HG03159 (cell line): ENCODE results near the gene SMARCD1.
"Not testable (repeated sequence)": the region's sequence is repeated elsewhere in the genome, so short reads cannot be mapped to it uniquely, and the experiment has no call there.

ENCODE experiments used
- ATAC-seq: cut with Tn5 transposase; IDR thresholded peaks from one replicate; pipeline ENCODE4 v1.9.1; 2021; ENCODE audit warnings: mild to moderate bottlenecking, moderate library complexity; ENCODE audit not compliant: unreplicated experiment

The SMARCD1 gene

DNA sequence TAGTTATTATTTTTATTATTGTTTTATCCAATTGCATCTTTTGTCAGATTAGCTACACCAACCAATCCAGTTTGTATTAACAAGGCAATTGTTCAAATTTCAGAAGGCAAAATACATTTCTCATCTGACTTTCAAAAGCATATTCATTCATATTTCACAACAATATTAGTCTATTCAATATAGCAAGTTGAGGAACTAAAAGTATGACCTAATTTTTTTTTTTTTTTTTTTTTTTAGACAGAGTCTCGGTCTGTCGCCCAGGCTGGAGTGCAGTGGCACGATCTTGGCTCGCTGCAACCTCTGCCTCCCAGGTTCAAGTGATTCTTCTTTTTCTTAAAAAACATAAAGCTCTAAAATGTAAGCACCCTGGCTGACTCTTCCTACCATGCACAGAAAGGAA, 44.1 kb downstream of the SMARCD1 start:
- no peak for ATAC-seq

DNA sequence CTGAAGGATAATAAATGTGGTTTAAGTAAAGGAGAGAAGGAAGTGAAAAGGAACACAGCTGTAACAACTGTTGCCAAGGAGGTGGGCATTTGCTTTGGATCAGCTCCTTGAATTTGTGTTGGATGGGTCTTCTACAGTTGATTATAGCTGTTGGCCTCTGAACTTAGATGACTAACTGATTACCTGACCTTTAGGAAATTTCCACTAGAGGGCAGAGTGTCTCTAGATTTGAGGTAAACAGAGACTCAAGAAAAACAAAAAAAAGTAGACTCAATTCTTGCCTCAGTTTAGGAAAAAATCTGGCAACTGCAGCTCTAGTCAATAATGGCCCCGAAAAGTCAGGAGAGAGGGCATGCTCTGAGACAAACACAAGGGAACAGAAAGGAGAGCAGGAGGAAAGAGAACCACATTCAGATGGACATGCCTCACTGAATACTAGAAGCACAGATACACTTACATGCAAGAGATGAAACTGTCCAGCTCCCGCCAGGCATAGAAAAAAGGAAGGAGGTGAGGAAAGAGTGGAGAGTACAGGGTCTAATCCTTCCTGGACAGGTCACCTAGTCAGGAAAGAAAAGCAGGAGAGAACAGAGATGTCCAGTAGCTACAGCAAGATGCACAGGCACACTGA, 47.5 kb downstream of the SMARCD1 start:
- ATAC-seq: no peak

DNA sequence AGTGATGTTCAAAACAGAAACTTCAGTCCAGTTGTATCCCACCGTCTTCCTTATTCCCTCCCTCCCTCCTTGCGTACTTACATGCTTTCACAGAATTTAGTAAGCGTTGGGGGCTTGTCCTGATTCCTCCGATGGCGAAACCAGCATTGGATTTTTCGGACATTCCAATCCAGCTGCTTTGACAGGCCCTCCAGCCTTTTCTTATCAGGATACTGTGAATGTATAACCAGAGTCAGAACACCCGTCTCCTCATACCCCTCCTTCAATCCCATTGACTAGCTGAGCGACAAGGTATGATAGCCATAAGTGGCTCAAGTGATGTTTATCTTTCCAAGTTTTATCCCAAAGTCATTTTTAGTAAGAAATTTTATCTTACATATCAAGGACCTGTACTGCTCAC, 57.9 kb downstream of the SMARCD1 start:
- ATAC-seq: no peak

DNA sequence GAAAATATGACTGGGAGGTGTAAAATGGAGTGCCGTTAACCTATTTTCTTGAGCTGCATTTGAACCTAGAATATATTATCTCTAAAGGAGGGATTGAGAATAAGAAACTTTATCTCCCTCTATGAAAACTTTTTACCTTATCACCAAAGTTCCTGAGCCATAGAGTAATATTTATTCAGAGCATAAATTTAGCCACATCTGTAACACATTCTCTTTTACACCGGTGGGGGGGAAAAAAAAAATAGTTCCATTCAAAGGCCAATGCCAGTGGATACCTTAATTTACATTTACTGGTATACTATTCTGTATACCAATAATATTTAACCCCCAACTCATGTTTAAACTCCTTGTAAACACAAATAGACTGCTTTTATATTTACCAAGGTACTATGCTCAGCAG, 60.3 kb downstream of the SMARCD1 start:
- ATAC-seq: no peak

DNA sequence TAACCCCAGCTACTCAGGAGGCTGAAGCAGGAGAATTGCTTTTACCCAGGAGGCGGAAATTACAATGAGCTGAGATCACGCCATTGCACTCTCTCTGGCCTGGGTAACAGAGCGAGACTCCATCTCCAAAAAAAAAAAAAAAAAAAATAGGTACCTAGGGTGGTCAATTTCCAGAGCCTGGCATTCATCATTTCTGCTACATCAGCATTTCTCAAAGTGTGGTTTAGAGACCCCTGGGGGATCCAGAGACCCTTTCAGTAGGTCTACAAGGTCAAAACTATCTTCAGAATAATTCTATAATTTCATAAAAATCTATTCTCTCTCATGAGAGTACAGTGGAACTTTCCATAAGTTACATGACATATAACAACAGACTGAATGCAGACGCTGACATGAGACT, 62.1 kb downstream of the SMARCD1 start:
- ATAC-seq: no peak

DNA sequence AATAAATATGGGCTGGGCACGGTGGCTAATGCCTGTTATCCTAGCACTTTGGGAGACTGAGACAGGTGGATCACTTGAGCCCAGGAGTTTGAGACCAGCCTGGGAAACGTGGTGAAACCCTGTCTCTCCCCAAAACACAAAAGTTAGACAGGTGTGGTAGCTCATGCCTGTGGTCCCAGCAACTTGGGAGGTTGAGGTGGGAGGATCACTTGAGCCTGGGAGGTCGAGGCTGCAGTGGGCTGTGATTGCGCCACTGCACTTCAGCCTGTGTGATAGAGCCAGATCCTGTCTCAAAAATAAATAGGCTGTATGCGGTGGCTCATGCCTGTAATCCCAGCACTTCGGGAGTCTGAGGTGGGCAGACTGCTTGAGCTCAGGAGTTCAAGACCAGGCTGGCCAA, 62.9 kb downstream of the SMARCD1 start:
- not testable (repeated sequence) for ATAC-seq

DNA sequence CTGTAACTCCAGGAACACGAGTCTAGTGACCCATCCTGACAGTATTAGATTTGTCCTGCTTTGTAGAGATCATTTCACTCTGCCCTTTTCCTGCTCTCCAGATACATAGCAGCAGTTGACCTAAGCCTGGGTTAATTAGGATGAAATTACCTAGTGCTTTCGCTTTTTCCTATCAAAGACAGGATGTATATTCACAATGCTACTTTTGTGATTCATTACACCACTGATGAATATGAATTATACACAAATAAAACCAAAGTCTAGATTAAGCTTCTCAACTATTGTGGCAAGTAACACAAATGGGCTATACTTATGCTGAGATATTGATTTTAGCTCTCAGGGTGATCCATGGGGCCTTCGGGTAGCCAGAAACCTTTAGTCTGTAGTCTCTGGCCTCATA, 64.2 kb downstream of the SMARCD1 start:
- no peak for ATAC-seq
